HG02588 (cell line): ENCODE data around the gene GPR143.

Experiments used
- ATAC-seq: cut with Tn5 transposase; IDR thresholded peaks from one replicate; pipeline ENCODE4 v1.9.1; 2021; ENCODE audit warnings: mild to moderate bottlenecking, moderate library complexity; ENCODE audit not compliant: unreplicated experiment

GPR143 gene

GRCh38 chrX:9676306-9676705 is 89.3 kb downstream of the GPR143 start:
- no peak for ATAC-seq
